WI38 (cell line): Measurements from ENCODE around the gene MARVELD1.
"Not testable (repeated sequence)": the region's sequence is repeated elsewhere in the genome, so short reads cannot be mapped to it uniquely, and the experiment has no call there.

Source experiments
- H3K4me3 ChIP-seq: 2 replicates; pipeline ENCODE4 v1.5.1; 2011; ENCODE audit warnings: low read depth, mild to moderate bottlenecking, control low read depth, low read length
- TF ChIP-seq, protein P1 (sequence below): IDR thresholded peaks from 2 replicates; pipeline ENCODE4 v1.5.1; 2012; ENCODE audit warnings: low read depth, mild to moderate bottlenecking, control low read depth, low read length

The MARVELD1 gene

DNA sequence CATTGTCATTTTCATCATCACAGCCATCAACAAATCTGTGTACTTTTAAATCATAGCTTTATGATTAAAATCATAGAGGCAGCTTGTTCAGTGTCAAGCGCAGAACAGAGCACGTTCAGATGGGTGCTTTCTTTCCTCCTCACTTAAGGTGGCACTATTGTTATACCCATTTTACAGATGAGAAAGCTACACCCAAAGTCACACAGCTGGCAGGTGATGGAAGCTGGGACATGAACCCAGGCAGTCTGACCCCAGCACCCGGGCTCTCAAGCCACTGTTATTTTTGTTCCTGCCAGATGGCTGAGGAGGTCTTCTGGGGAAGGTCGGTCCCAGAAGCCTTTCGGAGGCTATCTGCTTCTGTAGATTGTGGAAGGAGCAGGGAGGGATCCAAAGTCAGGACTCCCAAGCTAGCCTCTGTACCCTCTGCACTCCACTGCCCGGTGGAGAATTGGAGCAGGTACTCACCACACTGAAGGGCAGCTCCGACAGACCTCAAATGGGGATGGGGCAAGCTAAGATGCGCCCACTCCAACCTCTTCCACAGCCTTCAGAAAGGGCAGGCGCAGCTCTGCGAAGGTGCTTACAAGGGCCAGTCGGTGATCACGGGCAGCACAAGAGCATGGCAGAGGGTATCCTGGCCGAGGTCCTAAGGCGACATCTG is 27.1 kb upstream of the MARVELD1 start:
- TF ChIP-seq, protein P1, sequence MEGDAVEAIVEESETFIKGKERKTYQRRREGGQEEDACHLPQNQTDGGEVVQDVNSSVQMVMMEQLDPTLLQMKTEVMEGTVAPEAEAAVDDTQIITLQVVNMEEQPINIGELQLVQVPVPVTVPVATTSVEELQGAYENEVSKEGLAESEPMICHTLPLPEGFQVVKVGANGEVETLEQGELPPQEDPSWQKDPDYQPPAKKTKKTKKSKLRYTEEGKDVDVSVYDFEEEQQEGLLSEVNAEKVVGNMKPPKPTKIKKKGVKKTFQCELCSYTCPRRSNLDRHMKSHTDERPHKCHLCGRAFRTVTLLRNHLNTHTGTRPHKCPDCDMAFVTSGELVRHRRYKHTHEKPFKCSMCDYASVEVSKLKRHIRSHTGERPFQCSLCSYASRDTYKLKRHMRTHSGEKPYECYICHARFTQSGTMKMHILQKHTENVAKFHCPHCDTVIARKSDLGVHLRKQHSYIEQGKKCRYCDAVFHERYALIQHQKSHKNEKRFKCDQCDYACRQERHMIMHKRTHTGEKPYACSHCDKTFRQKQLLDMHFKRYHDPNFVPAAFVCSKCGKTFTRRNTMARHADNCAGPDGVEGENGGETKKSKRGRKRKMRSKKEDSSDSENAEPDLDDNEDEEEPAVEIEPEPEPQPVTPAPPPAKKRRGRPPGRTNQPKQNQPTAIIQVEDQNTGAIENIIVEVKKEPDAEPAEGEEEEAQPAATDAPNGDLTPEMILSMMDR, result no peak

DNA sequence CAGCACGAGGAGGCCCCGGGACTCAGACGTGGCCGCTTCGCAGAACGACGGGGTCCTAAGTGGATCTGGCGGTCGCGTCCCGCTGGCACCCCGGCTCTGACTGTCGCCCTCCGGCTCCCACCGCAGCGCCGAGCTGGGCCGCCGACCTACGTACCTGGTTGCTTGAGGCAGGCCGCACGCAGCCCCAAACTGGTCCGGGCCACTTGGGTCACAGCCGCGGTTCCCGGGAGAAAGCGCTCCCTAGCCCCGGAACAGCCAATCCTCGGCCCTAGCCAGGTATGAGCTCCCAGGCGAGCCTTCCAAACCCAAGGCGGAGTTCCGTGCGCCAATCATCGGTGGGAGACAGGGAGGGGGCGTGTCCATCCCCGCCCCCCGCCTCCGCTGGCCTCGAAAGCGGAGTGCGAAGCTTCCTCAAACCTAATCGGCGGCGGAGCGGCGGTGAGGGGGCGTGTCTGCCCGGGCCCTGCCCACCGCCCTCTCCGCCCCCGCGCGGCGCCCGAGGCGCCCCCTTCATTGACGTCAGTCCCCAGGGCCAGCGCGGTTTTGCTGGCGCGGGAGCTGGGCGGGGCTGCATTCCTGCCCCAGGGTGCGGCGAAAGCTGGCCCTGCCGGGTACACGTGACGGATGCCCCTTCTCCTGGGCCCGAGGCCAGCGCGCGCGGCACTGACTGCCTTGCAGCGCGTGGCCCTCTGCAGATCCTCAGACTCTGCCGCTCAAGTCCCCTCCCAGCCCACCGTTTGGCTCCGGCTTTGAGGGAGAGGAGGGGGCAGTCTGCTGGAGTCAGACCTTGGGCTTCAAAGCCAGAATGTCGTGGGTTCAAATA is 26.4 kb upstream of the MARVELD1 start, which contains the start of gene AVPI1:
Gene AVPI1 (minus strand): TSS at position 280 of the 823 bp plus-strand sequence. CDS start 7,336 bp downstream, outside the sequence.
- TF ChIP-seq, protein P1, result no peak
- peak within 1 kb of the TSS; percentile 77 for H3K4me3 ChIP-seq

More for the DNA sequence above, 27.1 kb upstream of the MARVELD1 start:
- H3K4me3 ChIP-seq, result peak overlapping the region; percentile 77

DNA sequence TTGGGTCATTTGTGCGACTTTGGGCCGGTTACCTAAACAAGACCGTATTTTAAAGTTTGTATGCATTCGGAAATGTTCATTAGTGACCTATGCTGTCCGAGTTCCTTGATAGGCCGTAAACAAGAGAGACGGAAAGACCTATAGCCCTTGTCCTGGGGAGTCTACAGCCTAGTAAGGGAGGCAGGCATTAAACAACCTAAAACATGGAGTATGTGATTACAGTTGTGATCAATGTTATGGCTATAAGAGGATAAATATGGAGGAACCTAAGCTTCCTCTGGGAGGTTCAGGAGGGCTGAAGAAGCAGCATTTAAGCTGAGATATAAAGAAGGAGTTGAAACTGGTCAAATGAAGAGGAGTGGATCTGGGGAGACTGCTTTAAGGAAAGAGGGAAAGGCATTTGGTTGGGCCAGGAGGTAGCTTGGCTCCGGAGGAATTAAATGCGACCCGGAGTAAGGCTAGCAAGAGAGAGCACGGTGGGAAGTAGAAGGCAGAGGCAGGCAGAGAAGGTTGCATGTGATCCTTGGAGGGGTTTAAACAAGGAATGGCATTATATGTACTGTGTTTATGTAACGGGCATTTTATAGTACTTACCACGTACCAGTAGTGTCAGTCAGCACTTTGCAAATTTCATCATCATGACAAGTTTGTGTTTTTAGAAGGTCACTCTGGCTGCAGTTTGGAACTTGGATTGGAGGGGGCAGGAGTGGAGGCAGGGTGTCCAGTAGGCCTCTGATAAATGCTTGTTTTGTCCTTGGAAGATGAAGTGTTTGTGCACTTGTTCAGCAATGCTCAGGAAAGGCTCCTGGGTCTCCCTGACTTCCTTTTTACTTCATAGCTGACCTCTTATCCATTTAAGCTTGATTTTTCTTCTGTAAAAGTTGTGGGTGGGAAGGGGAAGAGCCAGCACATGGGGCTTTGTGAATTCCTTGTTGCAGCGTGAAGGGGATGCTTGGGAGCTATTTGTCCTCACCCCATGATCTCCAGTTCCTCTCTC is 25.4 kb upstream of the MARVELD1 start:
- H3K4me3 ChIP-seq, result peak overlapping the region; percentile 77
- TF ChIP-seq, protein P1, result 0 out of 2 replicates have a peak, but pooled peaks have one; percentile 11

DNA sequence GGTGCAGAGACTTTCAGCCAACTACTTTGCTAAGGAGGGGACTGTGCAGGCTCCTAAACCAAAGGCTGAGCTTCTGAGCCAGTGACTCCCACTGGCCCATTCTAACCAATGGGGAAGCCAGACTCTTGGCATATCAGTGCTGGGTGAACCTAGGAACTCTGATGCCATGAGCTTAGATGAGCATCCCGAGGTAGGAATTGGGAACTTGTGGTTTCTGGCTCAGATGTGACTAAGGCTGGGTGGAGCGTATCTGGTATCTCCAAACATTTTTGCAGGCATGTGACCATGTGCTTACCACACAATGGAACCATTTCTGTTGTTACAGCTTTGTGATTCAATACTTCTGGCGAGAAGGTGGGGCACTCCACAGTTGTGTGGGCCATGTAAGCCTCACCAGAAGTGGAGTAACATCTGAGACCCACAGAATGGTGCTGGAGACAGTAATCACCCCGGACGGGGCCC is 23.9 kb upstream of the MARVELD1 start:
- TF ChIP-seq, protein P1, result no peak
- no peak overlapping the region for H3K4me3 ChIP-seq

DNA sequence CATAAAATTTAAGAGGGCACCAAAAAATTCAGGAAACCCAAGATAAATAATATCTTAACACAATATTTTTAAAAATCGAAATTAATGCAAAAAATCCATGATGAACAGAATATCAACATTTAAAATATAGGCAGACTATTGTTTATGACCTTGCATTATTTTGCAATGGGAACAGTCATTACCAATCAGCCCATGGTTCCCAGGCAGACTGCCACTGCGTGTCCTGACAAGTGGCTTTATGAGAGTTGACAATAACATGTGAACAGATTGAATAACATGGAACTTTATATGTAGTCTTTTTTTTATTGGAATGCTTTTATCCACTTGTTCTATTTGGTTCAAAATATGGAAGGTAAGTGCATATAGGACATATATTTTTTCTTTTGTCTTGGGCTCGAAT is 23.4 kb upstream of the MARVELD1 start:
- H3K4me3 ChIP-seq, result no peak overlapping the region
- TF ChIP-seq, protein P1, result no peak

DNA sequence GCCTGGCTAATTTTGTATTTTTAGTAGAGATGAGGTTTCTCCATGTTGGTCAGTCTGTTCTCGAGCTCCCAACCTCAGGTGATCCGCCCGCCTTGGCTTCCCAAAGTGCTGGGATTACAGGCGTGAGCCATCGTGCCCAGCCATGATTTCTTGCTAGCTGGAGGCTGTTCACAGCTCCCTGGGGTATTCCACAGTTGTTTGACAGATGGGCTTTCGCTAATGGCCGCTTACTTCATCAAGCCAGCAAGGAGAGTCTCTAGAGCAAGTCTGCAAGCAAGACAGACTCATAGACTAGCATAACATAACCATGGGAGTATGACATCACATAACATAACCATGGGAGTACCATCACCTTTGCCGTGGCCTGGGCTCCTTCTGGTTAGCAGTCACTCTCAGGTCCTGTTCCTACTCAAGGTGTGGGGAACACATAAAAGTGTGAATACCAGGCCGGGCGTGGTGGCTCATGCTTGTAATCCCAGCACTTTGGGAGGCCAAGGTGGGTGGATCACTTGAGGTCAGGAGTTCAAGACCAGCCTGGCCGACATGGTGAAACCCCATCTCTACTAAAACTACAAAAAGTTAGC is 15.4 kb upstream of the MARVELD1 start:
- H3K4me3 ChIP-seq, result not testable (repeated sequence)
